Activated T-cell treated with anti-CD3 and anti-CD28 coated beads, Interleukin-2, amount 50 U/mL, for 1 hour (primary cell): ENCODE measurements around the gene RAPGEF2.
"Not testable (repeated sequence)": the region's sequence is repeated elsewhere in the genome, so short reads cannot be mapped to it uniquely, and the experiment has no call there.

Source experiments
- DNase-seq: peaks from one replicate; pipeline ENCODE4 v3.0.0-alpha.2; 2020

RAPGEF2 gene

DNA sequence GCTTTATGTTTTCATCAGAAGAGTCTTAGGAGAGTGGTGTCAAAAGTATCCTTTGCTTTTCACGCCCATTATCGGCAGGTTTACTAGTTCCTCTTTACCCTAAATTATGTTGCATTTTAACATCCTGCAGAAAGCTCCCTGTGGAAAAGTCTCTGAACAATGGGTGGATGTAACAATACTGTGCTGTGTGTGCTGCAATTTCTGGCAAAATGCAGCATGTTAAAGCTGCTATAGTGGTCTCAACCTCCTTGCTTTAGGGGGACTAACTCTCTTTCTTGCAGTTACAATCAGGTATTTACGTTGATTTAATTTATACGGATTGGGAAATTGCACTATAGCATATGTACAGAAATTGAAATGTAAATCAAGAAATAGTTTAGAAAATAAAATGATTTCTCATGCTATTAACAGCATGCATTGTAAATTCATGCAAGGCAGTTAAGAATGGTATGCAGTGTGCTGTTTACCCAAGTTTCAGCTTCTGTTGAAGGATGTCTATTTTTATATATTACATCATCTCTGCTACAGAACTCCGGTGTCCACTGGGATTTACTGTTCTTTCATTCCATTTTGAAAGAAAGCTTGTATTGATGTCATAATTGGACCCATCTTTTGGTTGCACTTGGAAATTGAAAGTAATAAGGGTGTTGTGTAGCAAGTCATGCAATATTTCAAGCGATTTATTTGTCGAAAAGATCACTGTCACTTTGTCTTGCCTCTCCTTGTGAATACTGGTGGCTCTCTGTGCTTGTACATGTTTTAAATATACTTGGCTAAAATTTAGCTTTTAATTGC is 145.7 kb downstream of the RAPGEF2 start:
- no peak for DNase-seq

DNA sequence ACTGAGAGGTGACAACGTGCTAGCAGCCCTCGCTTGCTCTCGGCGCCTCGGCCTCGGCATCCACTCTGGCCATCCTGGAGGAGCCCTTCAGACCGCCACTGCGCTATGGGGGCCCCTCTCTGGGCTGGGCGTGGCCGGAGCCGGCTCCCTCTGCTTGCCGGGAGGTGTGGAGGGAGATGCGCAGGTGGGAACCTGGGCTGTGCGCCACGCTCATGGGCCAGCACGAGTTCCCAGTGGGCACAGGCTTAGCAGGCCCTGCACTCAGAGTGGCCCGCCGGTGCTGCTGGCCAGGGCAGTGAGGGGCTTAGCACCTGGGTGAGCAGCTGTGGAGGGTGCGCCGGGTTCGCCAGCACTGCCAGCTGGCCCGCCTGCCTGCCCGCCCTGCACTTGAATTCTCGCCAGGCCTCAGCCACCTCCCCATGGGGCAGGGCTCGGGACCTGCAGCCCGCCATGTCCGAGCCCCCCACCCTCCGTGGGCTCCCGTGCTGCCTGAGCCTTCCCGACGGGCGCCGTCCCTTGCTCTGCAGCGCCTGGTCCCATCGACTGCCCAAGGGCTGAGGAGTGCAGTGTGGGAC is 148.0 kb downstream of the RAPGEF2 start:
- no peak for DNase-seq

DNA sequence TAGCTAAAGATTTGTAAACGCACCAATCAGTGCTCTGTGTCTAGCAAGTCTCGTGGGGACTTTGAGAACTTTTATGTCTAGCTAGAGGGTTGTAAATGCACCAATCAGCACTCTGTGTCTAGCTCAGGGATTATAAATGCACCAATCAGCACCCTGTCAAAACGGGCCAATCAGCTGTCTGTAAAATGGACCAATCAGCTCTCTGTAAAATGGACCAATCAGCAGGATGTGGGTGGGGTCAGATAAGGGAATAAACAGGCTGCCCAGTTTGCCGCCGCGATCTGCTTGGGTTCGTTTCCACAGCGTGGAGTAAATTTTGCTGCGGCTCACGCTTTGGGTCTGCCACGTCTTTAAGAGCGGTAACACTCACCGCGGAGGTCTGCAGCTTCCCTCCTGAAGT is 148.7 kb downstream of the RAPGEF2 start:
- not testable (repeated sequence) for DNase-seq

DNA sequence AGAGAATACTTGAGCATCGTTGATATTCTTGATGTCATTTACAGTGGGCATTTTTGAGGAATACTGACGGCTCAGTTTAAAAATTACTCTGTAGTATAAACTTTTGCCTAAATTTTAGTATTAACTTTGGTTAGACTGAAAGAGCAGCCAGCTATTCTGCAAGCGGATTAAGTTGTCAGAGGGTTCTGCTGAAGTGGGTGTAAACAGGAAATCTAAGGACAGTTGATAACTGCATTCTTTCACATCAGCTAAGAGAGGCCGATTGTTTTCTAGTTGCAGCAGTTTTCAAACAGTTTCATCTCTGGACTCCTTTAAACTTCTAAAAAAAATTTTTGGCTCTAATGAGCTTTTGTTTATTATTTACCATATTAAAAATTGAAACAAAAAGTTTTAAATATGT is 149.6 kb downstream of the RAPGEF2 start:
- no peak for DNase-seq

DNA sequence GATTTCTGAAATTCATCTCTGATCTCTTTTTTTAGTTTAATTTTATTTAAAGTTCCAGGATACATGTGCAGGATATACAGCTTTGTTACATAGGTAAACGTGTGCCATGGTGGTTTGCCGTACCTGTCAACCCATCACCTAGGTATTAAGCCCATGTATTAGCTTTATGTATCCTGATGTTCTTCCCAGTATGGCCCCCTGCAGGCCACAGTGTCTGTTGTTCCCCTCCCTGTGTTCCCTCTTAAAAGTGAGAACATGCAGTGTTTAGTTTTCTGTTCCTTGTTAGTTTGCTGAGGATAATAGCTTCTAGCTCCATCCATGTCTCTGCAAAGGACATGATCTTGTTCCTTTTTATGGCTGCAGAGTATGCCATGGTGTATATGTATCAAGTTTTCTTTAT is 153.2 kb downstream of the RAPGEF2 start:
- DNase-seq: no peak

DNA sequence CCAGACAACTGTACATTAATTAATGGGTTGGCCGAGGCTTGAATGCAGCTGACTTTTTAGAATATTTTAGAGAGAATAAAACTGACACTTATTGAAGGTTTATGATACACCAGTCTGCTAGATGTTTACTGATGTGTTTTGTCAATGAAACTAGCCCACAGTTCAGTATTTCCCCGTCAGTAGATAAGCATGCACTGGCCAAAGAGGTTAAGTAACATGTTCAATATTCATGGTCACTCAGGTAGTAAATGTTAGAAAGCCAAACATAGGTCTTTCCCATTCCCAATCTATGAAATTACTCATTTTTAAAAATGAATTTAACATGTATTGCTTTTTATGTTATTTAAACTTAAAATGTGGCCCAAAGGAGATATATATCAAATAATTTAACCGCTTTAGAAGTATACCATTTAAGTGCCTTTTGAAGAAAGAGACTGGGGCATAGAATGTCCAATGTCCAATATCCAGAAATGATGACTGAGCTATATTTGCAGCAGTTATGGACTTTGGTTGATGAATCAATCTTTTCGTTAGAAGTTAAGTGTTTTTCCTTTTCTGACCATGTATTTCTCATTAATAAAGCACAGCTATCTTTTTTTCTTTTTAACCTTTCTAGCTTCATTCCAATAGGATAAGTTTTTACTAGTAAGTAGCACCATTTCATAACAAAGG is 156.1 kb downstream of the RAPGEF2 start:
- no peak for DNase-seq

DNA sequence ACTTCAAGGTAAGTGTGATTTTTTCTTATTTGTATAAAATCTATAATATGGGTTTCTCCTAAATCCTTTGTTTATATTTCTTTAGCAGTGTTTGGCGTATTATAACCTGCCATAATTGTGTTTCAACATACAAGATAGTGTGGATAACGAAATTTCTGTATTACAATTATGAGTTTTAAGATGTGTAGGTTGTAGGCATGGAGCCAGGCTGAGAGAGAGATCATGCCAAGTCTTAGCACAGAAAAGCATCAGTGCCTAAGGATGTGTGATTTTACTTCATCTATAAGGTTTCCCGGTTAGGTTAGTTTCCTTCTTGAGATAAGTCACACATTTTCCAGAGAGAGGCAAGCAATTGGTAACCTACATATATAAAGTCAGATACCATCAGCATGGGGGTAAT is 161.2 kb downstream of the RAPGEF2 start:
- no peak for DNase-seq

DNA sequence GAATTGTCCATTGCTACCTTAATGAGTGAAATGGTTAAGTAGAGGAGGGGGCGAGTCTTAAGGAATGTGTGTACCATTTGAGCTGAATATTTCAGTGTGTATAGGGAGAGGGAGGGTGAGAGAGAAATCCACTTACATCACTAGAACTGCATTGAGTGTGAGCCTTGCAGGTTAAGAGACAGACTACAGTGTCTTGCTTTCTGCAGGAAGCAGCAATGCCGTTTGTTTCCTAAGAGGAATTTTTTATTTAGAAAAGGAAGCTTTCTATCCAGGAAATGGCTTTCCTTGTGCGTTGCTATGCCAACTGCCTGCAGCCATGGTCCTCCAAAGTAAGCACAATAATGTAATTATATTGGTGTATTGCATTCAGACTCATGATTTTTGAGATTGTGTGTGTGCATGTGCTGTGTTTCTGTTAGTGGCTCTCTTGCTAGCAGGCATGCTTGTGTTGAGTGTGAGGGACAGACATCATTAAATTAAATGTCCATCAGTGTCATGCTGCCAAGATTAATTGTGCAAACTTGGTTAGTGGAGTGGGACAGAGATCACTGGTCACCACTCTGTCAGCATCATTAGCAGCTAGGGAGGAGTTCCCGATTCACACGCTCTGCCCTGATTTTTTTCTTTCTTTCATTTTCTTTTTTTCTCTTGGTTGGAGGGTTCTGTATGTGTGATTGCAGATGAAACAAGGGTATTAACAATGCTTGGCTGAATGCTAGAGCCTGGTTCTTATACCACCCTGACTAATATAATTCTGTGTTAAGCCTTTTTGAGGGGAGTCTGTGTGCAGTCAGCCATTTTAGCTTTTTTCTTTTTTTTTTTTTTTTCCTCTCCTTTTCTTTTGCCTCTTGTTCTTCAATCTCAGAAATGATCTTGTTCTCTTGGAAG is 164.3 kb downstream of the RAPGEF2 start:
- DNase-seq: no peak

DNA sequence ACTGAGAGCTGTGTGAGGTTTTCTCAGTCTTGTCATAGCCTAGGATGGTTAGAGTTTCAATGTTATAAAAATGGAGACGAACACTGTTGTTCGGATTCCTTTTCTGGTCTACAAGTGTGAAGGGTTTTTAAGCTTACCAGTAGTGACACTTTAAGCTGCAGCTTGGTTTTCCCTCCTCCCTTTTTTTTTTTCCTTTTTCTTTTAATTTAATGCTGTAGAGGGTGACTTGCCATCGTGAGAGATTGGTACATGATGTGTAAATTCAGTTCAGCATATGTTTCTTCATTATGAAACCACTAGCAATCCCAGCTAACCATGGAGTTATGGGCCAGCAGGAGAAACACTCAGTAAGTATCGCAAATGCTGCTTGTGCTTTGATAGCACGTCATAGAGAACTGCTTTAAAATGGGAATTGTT is 165.0 kb downstream of the RAPGEF2 start:
- DNase-seq: no peak

DNA sequence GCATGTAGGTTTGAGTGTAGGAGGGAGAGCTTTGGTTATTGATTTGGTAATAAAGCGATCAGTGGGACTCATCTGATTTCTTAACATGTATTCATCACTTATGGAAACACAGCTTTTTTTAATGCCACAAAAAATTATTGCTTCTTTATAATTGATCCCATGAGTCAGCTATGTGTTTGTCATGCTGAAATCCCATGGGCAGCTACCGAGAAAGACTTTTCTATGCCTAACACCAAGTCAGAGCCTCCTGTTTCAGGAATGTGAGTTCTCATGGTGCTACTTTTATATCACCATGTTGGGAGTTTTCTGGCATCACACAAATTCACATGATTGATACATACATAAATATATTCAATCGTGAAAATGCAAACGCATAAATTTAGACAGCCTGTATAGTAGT is 165.7 kb downstream of the RAPGEF2 start:
- DNase-seq: no peak

DNA sequence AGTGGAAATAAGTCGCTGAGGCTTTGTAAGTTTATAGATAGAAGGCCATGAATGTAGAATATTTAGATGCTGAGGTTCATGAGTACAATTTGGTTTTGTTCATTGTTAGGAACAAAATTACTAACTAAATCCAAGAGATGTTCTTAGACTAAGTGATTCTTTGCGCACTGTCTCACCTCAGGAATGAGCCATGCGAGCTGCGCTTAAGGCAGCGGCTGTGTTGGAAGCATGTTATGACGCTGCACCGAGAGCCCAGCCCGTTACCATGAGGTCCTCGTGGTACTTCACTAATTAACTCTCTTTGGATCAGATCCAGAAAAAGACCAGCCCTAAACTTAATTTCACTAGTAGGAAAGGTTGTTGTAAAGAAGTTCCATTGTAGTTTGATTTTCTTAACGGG is 166.2 kb downstream of the RAPGEF2 start:
- DNase-seq: no peak

DNA sequence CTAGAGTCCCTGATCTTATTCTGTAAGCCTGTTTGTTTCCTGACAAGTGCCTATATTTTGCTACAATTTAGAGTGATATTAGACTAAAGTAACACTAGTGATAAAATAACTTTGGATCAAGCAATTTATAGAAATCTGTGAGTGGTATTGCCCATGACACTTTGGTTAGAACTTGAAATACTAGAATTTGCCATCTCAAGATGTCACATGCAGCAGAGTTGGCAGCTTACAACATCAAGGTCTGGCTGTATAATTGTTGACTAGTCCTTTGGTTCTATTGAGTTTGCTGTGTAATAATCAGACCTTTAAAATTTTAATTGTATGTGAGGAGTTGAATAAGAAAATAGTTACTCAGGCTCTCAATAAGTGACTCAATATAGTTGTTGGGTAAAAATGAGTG is 167.1 kb downstream of the RAPGEF2 start:
- DNase-seq: no peak

DNA sequence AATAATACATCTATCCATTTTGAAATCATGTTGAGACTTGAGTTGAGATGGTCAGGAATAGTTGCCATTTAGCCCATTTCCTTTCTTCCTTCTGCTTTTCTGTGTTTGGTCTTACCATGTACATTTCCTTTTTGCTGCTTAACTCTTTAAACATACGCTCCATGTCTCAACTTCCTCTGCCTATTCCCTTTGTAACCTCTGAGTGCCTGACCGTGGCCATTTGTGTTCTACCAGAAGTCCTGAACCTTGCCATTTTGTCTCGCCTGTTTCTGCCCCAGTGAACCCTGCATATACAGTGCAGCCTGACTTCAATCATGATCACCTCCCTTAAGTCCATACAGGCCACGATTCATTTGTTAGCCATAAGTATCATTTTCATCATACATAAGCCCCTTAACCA is 169.0 kb downstream of the RAPGEF2 start:
- DNase-seq: no peak

DNA sequence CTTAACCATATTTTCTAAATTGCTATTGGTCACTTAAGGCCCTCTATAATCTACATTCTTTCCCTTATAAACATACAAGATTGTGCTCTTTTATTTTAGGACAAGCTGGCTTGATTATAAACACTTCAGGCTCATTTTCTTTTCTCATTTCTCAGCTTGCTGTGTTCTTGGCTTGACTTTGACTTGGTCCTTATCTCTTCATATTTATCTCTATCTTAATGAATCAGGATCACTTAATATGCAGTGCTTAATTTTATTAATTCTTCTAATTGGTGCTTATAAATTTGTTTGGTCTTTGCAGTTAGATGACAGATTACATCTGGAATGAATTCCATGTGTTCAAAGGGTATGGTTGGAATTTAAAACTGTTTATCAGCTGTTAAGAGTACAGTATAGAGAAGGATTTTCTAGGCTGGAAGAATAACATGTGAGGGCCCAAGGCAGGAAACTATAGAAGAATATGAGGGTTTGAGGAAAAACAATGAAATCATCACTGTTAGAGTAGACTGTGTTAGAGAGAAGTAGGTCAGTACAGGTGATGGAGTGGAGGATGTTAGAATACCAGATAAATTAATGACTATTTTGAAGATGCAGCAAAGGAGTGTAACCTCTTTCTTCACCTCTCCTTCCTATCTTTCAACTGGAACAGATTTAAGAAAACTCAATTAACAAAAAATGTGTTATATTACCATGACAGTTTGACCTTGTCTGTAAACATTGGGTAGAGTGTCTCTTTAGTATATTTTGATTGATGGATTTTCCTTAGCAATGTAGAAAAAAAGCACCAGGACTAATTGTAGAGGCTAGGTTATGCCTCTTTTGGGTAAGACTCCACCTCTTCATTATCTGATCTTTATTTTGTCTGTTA is 169.6 kb downstream of the RAPGEF2 start:
- DNase-seq: no peak

DNA sequence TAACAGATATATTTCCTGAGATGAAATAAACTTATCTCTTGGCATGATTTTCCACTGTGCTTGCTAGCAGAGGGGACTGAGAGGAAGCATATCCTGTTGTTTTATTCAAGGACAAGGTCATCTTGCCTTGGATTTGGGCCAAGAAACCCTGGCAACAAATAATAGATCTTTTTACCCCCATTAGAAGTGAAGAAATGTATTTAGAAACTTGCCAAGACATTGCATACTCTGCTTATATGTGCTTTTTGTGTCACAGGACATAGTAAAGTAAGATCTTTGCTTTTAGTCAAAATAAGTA is 170.2 kb downstream of the RAPGEF2 start:
- DNase-seq: no peak

DNA sequence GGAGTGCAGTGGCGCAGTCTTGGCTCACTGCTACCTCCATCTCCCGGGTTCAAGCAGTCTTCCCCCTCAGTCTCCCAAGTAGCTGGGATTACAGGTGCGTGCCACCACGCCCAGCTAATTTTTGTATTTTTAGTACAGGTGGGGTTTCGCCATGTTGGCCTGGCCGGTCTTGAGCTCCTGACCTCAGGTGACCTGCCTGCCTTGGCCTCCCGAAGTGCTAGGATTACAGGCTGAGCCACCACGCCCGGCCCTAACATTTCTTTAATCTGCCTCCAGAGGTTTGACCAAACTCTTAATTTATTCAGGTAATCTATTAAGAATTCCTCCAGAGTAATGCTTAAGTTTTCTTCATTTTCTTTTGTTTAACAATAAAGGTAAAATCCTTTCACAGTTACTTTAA is 171.0 kb downstream of the RAPGEF2 start:
- DNase-seq: no peak

DNA sequence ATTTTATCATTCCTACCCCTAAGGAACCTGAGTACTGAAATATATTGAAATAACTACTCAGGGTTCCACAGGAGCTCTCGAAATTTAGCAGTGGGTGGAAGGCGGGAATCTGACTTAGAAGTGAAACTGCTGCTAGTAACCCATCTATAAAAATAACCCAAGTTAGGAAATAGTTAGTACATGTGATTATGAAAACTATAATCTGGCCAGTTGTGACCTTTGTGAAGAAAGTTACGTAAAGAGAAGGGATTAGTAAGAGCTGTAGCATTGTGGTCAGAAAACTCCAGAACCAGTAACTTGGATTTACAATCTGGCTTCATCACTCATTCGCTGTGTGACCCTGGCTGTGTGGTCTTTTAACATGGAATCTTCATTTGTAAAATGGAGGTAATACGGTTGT is 175.5 kb downstream of the RAPGEF2 start:
- DNase-seq: no peak

DNA sequence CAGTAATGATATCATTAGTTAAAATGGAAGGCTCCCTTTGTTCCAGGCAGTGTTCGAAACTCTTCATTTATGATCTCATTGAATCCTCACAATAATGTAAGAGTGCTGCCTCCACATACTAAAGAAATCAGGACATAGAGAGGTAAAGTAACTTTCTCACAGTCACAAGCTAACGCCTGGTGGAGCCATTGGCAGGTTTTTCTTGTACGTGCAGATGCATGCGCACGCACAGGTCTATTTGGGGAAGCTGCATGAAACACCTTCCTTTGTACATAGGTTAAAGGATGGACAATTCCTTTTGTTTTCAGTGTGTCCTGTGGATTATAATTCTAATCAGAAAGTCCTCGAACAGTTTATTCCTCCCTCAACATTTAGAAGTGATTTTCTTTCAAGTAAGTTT is 176.2 kb downstream of the RAPGEF2 start:
- no peak for DNase-seq

DNA sequence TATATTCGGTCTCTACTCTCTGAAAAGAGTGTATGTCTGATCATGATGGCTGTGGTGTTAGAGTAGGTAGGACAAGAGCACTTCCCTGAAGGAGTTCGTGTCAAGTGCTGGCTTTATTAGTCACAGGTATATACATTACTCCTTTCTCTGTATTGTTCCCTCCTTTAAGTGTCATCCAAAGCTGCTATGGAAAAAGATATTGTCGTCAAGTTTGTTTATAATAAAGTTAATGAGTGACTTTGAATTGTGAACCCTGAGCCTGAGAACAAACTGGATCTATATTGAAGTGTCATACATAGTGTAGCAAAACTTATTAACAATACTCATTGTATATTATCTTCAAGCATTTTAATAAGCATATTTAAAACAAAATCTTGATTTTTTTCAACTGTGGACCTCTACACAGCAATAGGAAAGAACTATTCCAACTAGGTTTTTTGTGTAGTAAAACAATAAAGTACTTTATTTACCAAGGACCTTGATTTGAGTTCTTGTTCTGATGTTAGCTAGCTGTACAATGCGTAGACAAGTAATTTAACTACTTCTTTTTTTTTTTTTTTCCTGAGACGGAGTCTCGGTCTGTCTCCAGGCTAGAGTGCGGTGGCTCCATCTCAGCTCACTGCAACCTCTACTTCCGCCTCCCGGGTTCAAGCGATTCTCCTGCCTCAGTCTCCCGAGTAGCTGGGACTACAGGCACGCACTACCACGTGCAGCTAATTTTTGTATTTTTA is 177.7 kb downstream of the RAPGEF2 start:
- no peak for DNase-seq

DNA sequence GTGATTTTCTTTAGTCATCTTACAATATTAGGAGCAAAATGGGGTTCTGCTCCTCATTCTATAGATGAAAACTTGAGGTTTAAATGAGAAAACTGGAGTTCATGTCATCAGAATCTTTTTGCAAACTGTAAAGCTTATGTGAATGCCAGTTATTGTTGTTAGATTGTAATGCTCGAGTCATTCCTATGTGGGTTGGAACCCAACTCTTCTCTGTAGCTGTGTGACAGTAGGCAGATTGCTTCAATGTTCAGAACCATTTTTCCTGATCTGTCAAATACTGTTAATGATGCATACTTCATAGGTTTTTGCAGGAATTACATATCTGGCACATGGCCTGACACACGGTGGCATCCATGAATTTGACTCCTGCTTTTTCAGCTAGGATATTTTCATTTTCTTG is 178.9 kb downstream of the RAPGEF2 start:
- no peak for DNase-seq

DNA sequence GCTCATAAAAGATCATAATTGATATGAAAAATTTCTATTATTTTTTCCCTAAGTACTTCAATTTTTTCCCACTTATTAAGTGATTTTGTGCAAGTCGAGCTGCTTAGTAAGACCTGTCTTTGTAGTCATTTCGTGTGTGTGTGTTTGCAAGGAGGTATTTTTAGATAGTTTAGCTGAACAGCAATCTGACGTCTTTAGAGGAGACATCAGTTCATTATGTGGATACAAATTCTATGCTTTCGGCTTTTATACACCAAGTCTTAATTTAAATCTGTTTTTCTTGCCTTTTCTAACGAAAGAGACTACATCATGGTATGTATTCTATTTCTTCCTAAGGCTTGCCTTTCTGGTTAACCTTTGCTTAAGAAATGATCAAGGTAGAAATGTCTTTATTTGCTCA is 179.4 kb downstream of the RAPGEF2 start:
- DNase-seq: no peak

DNA sequence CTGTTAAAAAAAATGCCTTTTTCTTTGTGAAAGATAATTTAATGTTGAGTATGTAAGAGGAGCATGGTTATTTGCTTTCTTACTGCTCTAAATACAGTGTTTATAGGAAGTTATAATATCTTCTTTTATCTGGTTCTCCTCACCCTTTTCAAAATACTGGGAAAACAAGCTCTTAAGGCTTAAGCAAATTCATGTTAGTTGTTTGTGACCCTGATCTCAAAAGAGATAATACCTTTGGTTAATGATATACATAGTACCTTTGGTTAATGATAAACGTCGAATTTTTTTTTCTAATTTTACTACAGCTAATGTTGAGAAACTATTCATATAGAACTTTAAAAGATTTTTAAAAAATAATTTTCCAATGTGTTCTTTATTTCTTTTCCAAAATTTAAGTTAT is 180.1 kb downstream of the RAPGEF2 start:
- no peak for DNase-seq
